HEK293 (cell line): Measurements from ENCODE around the gene ASPSCR1.

Experiments used
- CTCF ChIA-PET: fragments of 350-600 bp; formaldehyde crosslinking; extraction: SDS; loops from one replicate; lab custom pipeline; 2021; ENCODE audit warnings: antibody characterized with exemption; lab: Yijun Ruan, JAX
- POLR2A ChIA-PET: fragments of 300-600 bp; formaldehyde crosslinking; extraction: SDS; loops from one replicate; lab custom pipeline; 2020; ENCODE audit warnings: antibody characterized with exemption, inconsistent platforms; lab: Yijun Ruan, JAX
- H3K27ac ChIP-seq: fragments of 200-500 bp; sonication (Bioruptor generic); 2 replicates; pipeline ENCODE4 v1.5.1; 2014; ENCODE audit warnings: low read depth, low read length, control low read depth, inconsistent platforms; ENCODE audit errors: extremely low read depth
- H3K36me3 ChIP-seq, 2 experiments: fragments of 200-500 bp in 1 of 2; sonication (Bioruptor generic) in 1 of 2; 1 replicate in 1 of 2; 2 replicates in 1 of 2; pipeline ENCODE4 v1.5.1; 2014 to 2017; ENCODE audit warnings: inconsistent platforms in 2 of 2, low read length in 2 of 2; ENCODE audit not compliant: control insufficient read depth in 2 of 2, insufficient read depth in 1 of 2
- H3K4me1 ChIP-seq: fragments of 200-500 bp; sonication (Bioruptor generic); 2 replicates; pipeline ENCODE4 v1.5.1; 2014; ENCODE audit warnings: mild to moderate bottlenecking, low read length, inconsistent platforms; ENCODE audit not compliant: control insufficient read depth, insufficient read depth
- H3K4me3 ChIP-seq: 2 replicates; pipeline ENCODE4 v1.5.1; 2011; ENCODE audit warnings: low read depth, mild to moderate bottlenecking, control low read depth, low read length, moderate library complexity
- H3K9me3 ChIP-seq: fragments of 200-500 bp; sonication (Bioruptor generic); 2 replicates; pipeline ENCODE4 v1.5.1; 2014; ENCODE audit warnings: low read depth, low read length, inconsistent platforms; ENCODE audit not compliant: control insufficient read depth, insufficient read depth
- BCL11B ChIP-seq: fragments of 450-650 bp; formaldehyde crosslinking; IDR thresholded peaks from 2 replicates; pipeline ENCODE4 v1.5.1; 2016; ENCODE audit warnings: low read depth, missing biosample characterization, missing genetic modification characterization
- EGR2 ChIP-seq: fragments of 450-650 bp; formaldehyde crosslinking; IDR thresholded peaks from 2 replicates; pipeline ENCODE4 v1.5.1; 2016; ENCODE audit warnings: low read depth, missing biosample characterization, missing genetic modification characterization
- KLF7 ChIP-seq: fragments of 450-650 bp; formaldehyde crosslinking; IDR thresholded peaks from 2 replicates; pipeline ENCODE4 v1.5.1; 2016; ENCODE audit warnings: missing biosample characterization, missing genetic modification characterization, borderline replicate concordance
- SCRT2 ChIP-seq: fragments of 450-650 bp; formaldehyde crosslinking; IDR thresholded peaks from 2 replicates; pipeline ENCODE4 v1.5.1; 2016; ENCODE audit warnings: missing biosample characterization, missing genetic modification characterization
- SP3 ChIP-seq: fragments of 450-650 bp; formaldehyde crosslinking; IDR thresholded peaks from 2 replicates; pipeline ENCODE4 v1.5.1; 2016; ENCODE audit warnings: missing biosample characterization, missing genetic modification characterization
- TCF7L2 ChIP-seq: IDR thresholded peaks from 2 replicates; pipeline ENCODE4 v1.6.1; 2011; ENCODE audit warnings: low read depth, mild to moderate bottlenecking, inconsistent platforms, low read length, moderate library complexity, borderline replicate concordance
- ZNF10 ChIP-seq: fragments of 450-650 bp; formaldehyde crosslinking; IDR thresholded peaks from 2 replicates; pipeline ENCODE4 v1.5.1; 2017; ENCODE audit warnings: missing biosample characterization, missing genetic modification characterization
- ZNF112 ChIP-seq: fragments of 450-650 bp; formaldehyde crosslinking; IDR thresholded peaks from 2 replicates; pipeline ENCODE4 v1.5.0; 2017; ENCODE audit warnings: missing biosample characterization, missing genetic modification characterization
- ZNF138 ChIP-seq: fragments of 450-650 bp; formaldehyde crosslinking; IDR thresholded peaks from 2 replicates; pipeline ENCODE4 v1.5.1; 2016; ENCODE audit warnings: missing biosample characterization, missing genetic modification characterization, borderline replicate concordance
- ZNF221 ChIP-seq: fragments of 450-650 bp; formaldehyde crosslinking; IDR thresholded peaks from 2 replicates; pipeline ENCODE4 v1.5.1; 2017; ENCODE audit warnings: missing biosample characterization, missing genetic modification characterization, borderline replicate concordance
- ZNF501 ChIP-seq: fragments of 450-650 bp; formaldehyde crosslinking; IDR thresholded peaks from 2 replicates; pipeline ENCODE4 v1.5.1; 2016; ENCODE audit warnings: missing biosample characterization, missing genetic modification characterization
- ZNF530 ChIP-seq: fragments of 450-650 bp; formaldehyde crosslinking; IDR thresholded peaks from 2 replicates; pipeline ENCODE4 v1.5.1; 2016; ENCODE audit warnings: low read depth, missing biosample characterization, missing genetic modification characterization
- ZNF548 ChIP-seq: fragments of 450-650 bp; formaldehyde crosslinking; IDR thresholded peaks from 2 replicates; pipeline ENCODE4 v1.5.1; 2016; ENCODE audit warnings: missing biosample characterization, missing genetic modification characterization
- ZNF677 ChIP-seq: fragments of 450-650 bp; IDR thresholded peaks from 2 replicates; pipeline ENCODE4 v1.5.0; 2018; ENCODE audit warnings: missing biosample characterization, mild to moderate bottlenecking, missing genetic modification characterization, moderate library complexity
- ZNF777 ChIP-seq: fragments of 450-650 bp; formaldehyde crosslinking; IDR thresholded peaks from 2 replicates; pipeline ENCODE4 v1.5.1; 2017; ENCODE audit warnings: missing biosample characterization, missing genetic modification characterization, borderline replicate concordance
- ZSCAN30 ChIP-seq: fragments of 450-650 bp; IDR thresholded peaks from 2 replicates; pipeline ENCODE4 v1.5.1; 2018; ENCODE audit warnings: missing biosample characterization, mild to moderate bottlenecking, missing genetic modification characterization, moderate library complexity
- ZXDB ChIP-seq: fragments of 450-650 bp; formaldehyde crosslinking; IDR thresholded peaks from 2 replicates; pipeline ENCODE4 v1.5.1; 2016; ENCODE audit warnings: missing biosample characterization, missing genetic modification characterization
- TF ChIP-seq, protein P1 (sequence below): fragments of 450-650 bp; formaldehyde crosslinking; conservative IDR thresholded peaks from 2 replicates; pipeline ENCODE4 v1.5.1; 2016; ENCODE audit warnings: low read depth, missing biosample characterization, missing genetic modification characterization
- TF ChIP-seq, protein P2 (sequence below): fragments of 450-650 bp; formaldehyde crosslinking; IDR thresholded peaks from 2 replicates; pipeline ENCODE4 v1.5.1; 2017; ENCODE audit warnings: missing biosample characterization, missing genetic modification characterization
- TF ChIP-seq, protein P3 (sequence below): fragments of 450-650 bp; formaldehyde crosslinking; IDR thresholded peaks from 2 replicates; pipeline ENCODE4 v1.5.1; 2016; ENCODE audit warnings: missing biosample characterization, missing genetic modification characterization
- TF ChIP-seq, protein P4 (sequence below): fragments of 450-650 bp; formaldehyde crosslinking; IDR thresholded peaks from 2 replicates; pipeline ENCODE4 v1.5.1; 2017; ENCODE audit warnings: missing biosample characterization, missing genetic modification characterization
- TF ChIP-seq, protein P5 (sequence below): fragments of 450-650 bp; formaldehyde crosslinking; IDR thresholded peaks from 2 replicates; pipeline ENCODE4 v1.5.1; 2016; ENCODE audit warnings: missing biosample characterization, missing genetic modification characterization, low read depth

Gene ASPSCR1

DNA sequence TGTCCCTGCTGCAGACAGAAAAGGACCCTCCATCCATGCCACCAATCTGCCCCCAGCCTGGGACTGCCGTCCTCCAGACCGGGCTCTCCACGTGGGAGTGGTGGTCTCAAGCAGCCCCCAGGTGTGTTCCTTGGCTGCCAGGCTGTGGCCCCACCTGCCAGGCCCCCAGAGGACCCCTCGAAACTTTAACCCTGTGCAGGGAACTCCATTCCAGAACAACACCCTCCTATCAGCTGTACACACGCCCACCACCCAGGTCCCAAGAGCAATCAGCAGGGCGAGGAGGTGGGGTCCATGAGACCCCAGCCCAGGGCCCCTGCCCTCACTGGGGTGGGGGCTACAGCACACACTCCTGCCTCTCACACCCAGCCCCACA, 41.7 kb upstream of the ASPSCR1 start (continued):
- TF ChIP-seq, protein P1, sequence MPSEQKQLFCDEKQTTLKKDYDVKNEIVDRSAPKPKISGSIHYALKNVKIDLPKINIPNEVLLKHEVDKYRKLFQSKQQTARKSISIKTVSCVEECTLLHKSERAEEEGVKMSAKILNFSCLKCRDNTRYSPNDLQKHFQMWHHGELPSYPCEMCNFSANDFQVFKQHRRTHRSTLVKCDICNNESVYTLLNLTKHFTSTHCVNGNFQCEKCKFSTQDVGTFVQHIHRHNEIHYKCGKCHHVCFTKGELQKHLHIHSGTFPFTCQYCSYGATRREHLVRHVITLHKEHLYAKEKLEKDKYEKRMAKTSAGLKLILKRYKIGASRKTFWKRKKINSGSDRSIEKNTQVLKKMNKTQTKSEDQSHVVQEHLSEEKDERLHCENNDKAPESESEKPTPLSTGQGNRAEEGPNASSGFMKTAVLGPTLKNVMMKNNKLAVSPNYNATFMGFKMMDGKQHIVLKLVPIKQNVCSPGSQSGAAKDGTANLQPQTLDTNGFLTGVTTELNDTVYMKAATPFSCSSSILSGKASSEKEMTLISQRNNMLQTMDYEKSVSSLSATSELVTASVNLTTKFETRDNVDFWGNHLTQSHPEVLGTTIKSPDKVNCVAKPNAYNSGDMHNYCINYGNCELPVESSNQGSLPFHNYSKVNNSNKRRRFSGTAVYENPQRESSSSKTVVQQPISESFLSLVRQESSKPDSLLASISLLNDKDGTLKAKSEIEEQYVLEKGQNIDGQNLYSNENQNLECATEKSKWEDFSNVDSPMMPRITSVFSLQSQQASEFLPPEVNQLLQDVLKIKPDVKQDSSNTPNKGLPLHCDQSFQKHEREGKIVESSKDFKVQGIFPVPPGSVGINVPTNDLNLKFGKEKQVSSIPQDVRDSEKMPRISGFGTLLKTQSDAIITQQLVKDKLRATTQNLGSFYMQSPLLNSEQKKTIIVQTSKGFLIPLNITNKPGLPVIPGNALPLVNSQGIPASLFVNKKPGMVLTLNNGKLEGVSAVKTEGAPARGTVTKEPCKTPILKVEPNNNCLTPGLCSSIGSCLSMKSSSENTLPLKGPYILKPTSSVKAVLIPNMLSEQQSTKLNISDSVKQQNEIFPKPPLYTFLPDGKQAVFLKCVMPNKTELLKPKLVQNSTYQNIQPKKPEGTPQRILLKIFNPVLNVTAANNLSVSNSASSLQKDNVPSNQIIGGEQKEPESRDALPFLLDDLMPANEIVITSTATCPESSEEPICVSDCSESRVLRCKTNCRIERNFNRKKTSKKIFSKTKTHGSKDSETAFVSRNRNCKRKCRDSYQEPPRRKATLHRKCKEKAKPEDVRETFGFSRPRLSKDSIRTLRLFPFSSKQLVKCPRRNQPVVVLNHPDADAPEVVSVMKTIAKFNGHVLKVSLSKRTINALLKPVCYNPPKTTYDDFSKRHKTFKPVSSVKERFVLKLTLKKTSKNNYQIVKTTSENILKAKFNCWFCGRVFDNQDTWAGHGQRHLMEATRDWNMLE (tag by site-specific recombination): no peak
- TF ChIP-seq BCL11B (tag by site-specific recombination) (no peak), ZNF112 (tag by site-specific recombination) (no peak), ZNF221 (tag by site-specific recombination) (no peak), ZNF548 (tag by site-specific recombination) (no peak), ZNF501 (no peak), TCF7L2 (no peak), ZXDB (tag by site-specific recombination) (no peak), SCRT2 (tag by site-specific recombination) (0 out of 2 replicates have a peak, but pooled peaks have one; percentile 5), ZNF10 (tag by site-specific recombination) (no peak), EGR2 (tag by site-specific recombination) (0 out of 2 replicates have a peak, but pooled peaks have one; percentile 18)
- TF ChIP-seq, protein P2, sequence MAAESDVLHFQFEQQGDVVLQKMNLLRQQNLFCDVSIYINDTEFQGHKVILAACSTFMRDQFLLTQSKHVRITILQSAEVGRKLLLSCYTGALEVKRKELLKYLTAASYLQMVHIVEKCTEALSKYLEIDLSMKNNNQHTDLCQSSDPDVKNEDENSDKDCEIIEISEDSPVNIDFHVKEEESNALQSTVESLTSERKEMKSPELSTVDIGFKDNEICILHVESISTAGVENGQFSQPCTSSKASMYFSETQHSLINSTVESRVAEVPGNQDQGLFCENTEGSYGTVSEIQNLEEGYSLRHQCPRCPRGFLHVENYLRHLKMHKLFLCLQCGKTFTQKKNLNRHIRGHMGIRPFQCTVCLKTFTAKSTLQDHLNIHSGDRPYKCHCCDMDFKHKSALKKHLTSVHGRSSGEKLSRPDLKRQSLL (tag by site-specific recombination): no peak
- TF ChIP-seq, protein P3, sequence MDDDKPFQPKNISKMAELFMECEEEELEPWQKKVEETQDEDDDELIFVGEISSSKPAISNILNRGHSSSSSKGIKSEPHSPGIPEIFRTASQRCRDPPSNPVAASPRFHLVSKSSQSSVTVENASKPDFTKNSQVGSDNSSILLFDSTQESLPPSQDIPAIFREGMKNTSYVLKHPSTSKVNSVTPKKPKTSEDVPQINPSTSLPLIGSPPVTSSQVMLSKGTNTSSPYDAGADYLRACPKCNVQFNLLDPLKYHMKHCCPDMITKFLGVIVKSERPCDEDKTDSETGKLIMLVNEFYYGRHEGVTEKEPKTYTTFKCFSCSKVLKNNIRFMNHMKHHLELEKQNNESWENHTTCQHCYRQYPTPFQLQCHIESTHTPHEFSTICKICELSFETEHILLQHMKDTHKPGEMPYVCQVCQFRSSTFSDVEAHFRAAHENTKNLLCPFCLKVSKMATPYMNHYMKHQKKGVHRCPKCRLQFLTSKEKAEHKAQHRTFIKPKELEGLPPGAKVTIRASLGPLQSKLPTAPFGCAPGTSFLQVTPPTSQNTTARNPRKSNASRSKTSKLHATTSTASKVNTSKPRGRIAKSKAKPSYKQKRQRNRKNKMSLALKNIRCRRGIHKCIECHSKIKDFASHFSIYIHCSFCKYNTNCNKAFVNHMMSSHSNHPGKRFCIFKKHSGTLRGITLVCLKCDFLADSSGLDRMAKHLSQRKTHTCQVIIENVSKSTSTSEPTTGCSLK (tag by site-specific recombination): no peak
- TF ChIP-seq, protein P4, sequence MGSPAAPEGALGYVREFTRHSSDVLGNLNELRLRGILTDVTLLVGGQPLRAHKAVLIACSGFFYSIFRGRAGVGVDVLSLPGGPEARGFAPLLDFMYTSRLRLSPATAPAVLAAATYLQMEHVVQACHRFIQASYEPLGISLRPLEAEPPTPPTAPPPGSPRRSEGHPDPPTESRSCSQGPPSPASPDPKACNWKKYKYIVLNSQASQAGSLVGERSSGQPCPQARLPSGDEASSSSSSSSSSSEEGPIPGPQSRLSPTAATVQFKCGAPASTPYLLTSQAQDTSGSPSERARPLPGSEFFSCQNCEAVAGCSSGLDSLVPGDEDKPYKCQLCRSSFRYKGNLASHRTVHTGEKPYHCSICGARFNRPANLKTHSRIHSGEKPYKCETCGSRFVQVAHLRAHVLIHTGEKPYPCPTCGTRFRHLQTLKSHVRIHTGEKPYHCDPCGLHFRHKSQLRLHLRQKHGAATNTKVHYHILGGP (tag by site-specific recombination): no peak

DNA sequence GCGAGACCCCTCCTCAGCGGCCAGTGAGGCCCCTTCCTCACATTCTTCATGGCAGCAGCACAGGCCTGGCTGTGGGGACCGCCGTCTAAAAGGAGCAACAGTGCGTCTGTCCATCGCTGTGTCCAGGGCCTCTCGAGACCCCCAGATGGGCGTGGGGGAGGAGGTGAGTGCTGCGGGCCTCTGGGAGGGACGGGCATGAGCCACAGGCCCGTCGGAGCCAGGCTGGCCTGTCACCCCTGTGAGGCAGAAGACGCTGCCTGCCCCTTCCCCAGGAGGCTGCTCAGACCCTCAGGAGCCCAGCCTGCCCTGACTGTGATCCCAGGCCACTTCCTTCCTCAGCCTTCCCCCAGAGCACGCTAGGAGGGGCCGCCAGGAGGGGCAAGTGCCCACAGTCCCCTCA, 38.2 kb upstream of the ASPSCR1 start:
- peaks cover 2% of the 10 kb centered on the region; the same call in 1 of the 2 replicates for H3K4me1 ChIP-seq
- CTCF ChIA-PET: interaction anchor here (1.0 to 1.1 kb wide), 2 partner anchors 11 to 20 kb away, joined by 3 to 4 read pairs; no protein-coding TSS in a partner anchor
- peaks cover 0 to 10% of the 10 kb centered on the region in 2 experiments; a peak in 1 of 3 replicates for H3K36me3 ChIP-seq
- no peak overlapping the region for H3K4me3 ChIP-seq
- no peaks in the 10 kb centered on the region for H3K9me3 ChIP-seq
- POLR2A ChIA-PET: no interaction called here
- H3K27ac ChIP-seq: no peak overlapping the region
- TF ChIP-seq, protein P2 (tag by site-specific recombination): no peak
- TF ChIP-seq SP3 (tag by site-specific recombination) (no peak), KLF7 (no peak), ZNF777 (tag by site-specific recombination) (no peak), ZNF530 (no peak), ZSCAN30 (tag by site-specific recombination) (no peak), ZNF677 (tag by site-specific recombination) (no peak), ZNF138 (no peak)
- TF ChIP-seq, protein P5, sequence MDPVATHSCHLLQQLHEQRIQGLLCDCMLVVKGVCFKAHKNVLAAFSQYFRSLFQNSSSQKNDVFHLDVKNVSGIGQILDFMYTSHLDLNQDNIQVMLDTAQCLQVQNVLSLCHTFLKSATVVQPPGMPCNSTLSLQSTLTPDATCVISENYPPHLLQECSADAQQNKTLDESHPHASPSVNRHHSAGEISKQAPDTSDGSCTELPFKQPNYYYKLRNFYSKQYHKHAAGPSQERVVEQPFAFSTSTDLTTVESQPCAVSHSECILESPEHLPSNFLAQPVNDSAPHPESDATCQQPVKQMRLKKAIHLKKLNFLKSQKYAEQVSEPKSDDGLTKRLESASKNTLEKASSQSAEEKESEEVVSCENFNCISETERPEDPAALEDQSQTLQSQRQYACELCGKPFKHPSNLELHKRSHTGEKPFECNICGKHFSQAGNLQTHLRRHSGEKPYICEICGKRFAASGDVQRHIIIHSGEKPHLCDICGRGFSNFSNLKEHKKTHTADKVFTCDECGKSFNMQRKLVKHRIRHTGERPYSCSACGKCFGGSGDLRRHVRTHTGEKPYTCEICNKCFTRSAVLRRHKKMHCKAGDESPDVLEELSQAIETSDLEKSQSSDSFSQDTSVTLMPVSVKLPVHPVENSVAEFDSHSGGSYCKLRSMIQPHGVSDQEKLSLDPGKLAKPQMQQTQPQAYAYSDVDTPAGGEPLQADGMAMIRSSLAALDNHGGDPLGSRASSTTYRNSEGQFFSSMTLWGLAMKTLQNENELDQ: no peak
